IMR-90 (cell line): ENCODE measurements around the gene IFNG-AS1.

Source experiments
- CEBPB ChIP-seq: IDR thresholded peaks from 2 replicates; pipeline ENCODE4 v1.6.1; 2012; ENCODE audit warnings: low read depth, low read length, improper control_type of control experiment
- MAZ ChIP-seq: IDR thresholded peaks from 2 replicates; pipeline ENCODE4 v1.6.1; 2012; ENCODE audit warnings: low read depth, mild to moderate bottlenecking, low read length, improper control_type of control experiment, moderate library complexity, borderline replicate concordance
- MXI1 ChIP-seq: IDR thresholded peaks from 2 replicates; pipeline ENCODE4 v1.6.1; 2012; ENCODE audit warnings: low read depth, mild to moderate bottlenecking, low read length, moderate library complexity, borderline replicate concordance
- POLR2A ChIP-seq: IDR thresholded peaks from 2 replicates; pipeline ENCODE4 v1.6.1; 2012; ENCODE audit warnings: mild to moderate bottlenecking, low read depth, low read length
- RCOR1 ChIP-seq: IDR thresholded peaks from 2 replicates; pipeline ENCODE4 v1.6.1; 2012; ENCODE audit warnings: mild to moderate bottlenecking, low read length, improper control_type of control experiment; ENCODE audit not compliant: insufficient replicate concordance
- RFX5 ChIP-seq: IDR thresholded peaks from 2 replicates; pipeline ENCODE4 v1.8.0; 2012; ENCODE audit warnings: low read depth, mild to moderate bottlenecking, low read length, moderate library complexity
- TF ChIP-seq, protein P1 (sequence below): conservative IDR thresholded peaks from 2 replicates; pipeline ENCODE4 v1.5.1; 2012; ENCODE audit warnings: mild to moderate bottlenecking, low read depth, low read length, improper control_type of control experiment
- TF ChIP-seq, protein P2 (sequence below): fragments of 150-350 bp; IDR thresholded peaks from 2 replicates; pipeline ENCODE4 v1.6.1; 2017; ENCODE audit warnings: mild to moderate bottlenecking, antibody characterized with exemption, low read length, low read depth
- TF ChIP-seq, protein P3 (sequence below): fragments of 150-350 bp; IDR thresholded peaks from 2 replicates; pipeline ENCODE4 v1.6.1; 2016; ENCODE audit warnings: low read depth, mild to moderate bottlenecking, low read length, moderate library complexity, borderline replicate concordance

DNA sequence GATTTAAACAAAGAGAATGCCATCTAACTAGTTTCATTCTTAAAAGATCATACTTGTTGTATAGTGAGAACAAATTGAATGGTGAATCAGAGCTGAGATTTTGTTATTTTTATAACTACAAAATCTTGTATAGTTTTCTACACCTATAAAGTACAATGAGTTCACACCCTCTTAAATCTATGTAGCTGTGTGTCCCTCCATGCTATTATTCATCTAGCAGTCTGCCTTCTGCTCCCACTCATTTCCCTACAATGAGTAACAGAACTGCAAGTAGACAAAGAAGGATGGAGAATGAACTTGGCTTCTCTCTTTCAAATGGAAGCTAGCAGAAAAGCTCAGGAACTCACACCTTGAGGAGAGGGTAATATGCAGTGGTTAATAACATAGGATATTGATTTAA lies 7.1 kb downstream of the IFNG-AS1 start:
- TF ChIP-seq, protein P1, sequence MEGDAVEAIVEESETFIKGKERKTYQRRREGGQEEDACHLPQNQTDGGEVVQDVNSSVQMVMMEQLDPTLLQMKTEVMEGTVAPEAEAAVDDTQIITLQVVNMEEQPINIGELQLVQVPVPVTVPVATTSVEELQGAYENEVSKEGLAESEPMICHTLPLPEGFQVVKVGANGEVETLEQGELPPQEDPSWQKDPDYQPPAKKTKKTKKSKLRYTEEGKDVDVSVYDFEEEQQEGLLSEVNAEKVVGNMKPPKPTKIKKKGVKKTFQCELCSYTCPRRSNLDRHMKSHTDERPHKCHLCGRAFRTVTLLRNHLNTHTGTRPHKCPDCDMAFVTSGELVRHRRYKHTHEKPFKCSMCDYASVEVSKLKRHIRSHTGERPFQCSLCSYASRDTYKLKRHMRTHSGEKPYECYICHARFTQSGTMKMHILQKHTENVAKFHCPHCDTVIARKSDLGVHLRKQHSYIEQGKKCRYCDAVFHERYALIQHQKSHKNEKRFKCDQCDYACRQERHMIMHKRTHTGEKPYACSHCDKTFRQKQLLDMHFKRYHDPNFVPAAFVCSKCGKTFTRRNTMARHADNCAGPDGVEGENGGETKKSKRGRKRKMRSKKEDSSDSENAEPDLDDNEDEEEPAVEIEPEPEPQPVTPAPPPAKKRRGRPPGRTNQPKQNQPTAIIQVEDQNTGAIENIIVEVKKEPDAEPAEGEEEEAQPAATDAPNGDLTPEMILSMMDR = no peak
- TF ChIP-seq POLR2A (no peak), CEBPB (no peak), MAZ (no peak), RFX5 (no peak), MXI1 (no peak), RCOR1 (no peak)
- TF ChIP-seq, protein P2, sequence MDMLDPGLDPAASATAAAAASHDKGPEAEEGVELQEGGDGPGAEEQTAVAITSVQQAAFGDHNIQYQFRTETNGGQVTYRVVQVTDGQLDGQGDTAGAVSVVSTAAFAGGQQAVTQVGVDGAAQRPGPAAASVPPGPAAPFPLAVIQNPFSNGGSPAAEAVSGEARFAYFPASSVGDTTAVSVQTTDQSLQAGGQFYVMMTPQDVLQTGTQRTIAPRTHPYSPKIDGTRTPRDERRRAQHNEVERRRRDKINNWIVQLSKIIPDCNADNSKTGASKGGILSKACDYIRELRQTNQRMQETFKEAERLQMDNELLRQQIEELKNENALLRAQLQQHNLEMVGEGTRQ = no peak
- TF ChIP-seq, protein P3, sequence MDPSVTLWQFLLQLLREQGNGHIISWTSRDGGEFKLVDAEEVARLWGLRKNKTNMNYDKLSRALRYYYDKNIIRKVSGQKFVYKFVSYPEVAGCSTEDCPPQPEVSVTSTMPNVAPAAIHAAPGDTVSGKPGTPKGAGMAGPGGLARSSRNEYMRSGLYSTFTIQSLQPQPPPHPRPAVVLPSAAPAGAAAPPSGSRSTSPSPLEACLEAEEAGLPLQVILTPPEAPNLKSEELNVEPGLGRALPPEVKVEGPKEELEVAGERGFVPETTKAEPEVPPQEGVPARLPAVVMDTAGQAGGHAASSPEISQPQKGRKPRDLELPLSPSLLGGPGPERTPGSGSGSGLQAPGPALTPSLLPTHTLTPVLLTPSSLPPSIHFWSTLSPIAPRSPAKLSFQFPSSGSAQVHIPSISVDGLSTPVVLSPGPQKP = no peak
